GM18951 (cell line): ENCODE measurements around the gene CACNG1.

Experiments used
- POLR2A ChIP-seq: IDR thresholded peaks from 4 replicates; pipeline ENCODE4 v1.6.1; 2011; ENCODE audit warnings: mild to moderate bottlenecking; ENCODE audit not compliant: insufficient read length, insufficient read depth; ENCODE audit errors: extremely low read depth
- in situ Hi-C: fragments of 300-500 bp; cut with MboI; formaldehyde crosslinking; loops from one replicate; pipeline ENCODE4 v1.12.0; 2022; ENCODE audit warnings: low sequenced_read_pairs, mixed read lengths, inconsistent platforms; ENCODE audit not compliant: unreplicated experiment

Gene CACNG1

DNA sequence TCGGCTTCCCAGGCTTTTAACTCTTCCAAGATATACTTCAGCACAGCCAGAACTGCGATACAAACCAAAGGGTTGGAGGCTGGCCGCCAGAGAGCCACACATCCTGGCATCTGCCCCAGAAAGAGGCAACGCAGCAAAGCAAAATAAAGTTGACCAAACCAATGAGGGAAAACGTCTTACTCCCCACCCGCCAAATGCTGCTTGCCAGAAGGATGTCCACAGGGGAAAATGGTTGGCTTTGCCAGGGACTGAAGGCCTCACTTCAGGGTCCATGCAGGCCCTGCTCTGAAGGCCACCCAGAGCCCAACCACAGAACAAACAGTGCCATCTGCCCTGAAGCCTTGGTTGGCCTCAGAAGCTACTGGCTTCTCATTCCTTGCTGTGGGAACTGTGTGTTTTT is 15.0 kb downstream of the CACNG1 start:
- TF ChIP-seq POLR2A: no peak
- in situ Hi-C loops: no loop called here

DNA sequence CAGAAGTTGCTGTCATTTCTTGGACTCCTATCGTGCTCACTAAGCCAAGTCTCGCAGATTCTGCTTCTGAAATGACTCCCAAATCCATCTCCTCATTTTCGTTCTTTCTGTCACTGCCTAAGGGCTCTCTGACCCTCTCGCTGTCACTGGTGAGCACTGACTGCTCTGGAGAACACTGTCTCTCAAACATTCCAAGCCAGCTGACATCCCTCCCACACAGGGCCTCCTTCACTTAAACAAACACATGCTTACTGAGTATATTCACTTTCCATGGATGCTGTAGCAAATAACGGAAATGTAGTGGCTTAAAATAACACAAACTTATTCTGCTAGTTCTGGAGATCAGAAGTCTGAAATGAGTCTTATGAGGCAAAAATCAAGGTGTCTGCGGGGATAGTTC is 18.8 kb downstream of the CACNG1 start:
- in situ Hi-C loops: no loop called here
- no peak for TF ChIP-seq POLR2A

DNA sequence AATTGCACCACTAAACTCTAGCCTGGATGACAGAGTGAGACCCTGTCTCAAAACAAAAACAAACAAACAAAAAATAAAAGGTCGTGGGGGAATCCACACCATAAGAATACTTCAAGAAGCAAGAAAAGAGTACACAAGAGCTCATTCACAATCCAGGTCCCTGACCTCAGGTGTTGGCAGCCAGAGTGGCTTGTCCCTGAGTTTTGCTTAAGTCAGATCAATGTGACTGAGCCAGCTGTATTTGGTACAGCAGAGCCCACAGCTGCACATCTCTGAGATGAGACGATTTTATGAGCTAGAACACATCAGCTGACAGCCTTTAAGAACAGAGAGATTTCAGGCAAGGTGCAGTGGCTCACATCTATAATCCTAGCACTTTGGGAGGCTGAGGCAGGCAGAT is 22.4 kb downstream of the CACNG1 start:
- TF ChIP-seq POLR2A: no peak
- in situ Hi-C loops: no loop called here

DNA sequence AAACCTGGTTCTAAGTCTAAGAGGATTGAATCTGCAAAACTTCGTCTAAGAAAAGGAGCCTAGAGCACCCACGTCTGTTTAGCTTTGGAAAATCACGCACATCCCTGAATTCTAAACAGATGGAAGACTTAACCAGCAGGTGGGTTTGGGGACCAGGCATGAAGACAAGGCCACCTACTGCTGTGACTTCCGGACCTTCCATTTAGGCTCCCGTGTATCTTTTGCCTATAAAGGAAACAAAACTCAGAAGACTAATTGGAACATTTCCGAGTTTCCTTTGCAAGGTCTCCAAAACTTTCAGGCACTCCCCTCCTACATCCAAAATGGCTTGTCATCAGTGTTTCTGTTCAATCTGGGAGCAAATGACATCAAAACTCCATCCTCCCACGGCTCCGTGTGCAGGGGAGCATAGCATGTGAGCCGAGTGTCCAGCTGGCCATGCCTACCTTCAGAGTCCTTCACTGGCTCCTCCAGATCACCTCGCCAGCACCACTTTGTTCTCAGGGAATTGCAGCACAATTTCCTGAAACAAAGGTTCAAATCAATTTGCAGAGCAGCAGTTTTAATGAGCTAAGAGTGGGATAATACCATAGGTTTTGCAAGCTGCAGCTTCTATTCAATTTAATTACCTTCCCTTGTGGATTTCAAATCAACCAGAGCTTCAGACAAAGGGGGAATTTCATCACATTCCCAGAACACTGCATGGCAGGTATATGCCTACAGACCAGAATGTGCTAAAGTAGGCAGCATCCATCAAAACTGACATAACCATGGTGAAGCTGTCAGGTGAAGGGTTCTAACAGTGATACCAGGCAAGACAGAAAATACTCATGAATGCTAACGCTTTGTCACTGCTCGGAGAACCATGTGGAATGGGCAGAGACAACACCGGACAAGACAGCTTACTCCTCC is 23.5 kb downstream of the CACNG1 start:
- TF ChIP-seq POLR2A: no peak
- in situ Hi-C loops: no loop called here

DNA sequence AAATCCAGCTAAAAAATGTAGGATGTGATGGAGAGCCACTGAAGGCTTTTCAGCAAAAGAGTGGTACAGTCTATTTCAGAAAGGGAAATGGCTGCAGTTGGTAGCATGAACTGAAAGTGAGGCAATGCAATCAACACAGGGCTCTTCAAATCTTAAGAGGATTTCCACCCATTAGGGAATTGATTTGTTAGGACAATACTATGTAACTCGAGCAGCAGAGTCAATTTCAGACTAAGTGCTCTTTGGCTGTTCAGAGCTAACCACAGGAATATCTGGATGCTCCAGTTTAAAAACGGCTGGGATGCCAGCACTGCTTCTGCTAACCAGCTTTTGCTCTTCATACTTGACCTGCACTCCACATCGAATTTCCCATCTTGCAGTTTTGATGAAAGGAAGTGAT is 24.6 kb downstream of the CACNG1 start:
- in situ Hi-C loops: no loop called here
- TF ChIP-seq POLR2A: no peak

DNA sequence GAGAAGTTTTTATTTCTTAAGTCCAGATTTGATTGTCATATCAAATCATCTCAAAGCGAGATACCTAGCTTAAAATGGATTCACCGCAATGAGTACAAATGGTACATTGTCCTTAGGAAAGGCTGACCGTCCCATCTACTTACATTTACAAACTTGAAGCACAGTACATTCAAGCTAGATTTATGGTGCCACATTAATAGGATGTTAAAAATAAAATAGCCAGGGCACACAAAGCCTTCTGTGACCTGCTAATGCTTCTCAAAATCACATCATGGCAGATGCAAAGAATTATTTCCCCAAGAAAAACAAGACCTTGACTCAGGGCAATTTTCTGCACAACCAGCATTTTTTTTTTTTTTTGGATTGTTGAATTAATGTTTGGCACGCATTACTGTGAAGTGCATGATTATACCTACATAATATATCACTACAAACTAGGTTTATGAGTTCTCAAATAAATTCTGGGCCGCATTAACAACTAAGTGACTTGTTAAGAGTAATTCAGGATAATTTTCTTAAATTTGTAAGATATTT is 25.3 kb downstream of the CACNG1 start:
- in situ Hi-C loops: no loop called here
- no peak for TF ChIP-seq POLR2A

DNA sequence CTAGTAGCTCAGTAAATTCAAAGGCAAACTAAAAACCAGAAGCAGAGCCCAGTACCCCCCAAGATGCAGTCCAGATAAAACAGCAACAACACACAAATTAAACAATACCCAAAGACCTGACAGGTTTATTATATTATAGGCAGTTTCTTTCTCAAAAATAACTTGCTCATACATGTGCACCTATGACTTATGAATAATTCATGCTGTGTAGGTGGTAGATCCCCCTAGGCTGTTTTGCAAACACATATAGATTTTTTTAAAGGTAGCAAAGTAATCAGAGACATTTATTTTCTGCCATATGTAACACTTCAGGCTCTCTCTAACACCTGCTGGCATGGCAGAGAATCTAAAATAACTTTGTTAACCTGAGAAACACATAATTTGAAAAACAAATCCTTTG is 27.2 kb downstream of the CACNG1 start:
- in situ Hi-C loops: no loop called here

DNA sequence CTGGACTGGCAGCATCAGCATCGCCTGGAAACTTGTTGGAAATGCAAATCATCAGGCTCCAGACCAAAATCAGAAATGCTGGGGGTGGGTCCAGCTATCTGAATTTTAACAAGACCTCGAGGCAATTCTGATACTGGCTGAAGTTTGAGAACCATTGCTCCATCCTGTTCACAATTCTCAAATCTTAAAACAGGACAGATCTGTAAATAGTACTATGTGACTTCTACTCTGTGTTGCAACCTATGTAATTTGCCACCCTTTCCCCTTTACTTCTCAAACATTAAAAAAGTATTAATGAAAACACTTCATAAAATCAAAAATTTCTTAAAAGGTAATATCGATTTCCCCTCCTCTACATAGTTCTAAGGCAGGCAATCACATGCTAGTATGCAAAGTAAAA is 28.5 kb downstream of the CACNG1 start:
- TF ChIP-seq POLR2A: no peak
- in situ Hi-C loops: no loop called here

More for the DNA sequence above, 27.2 kb downstream of the CACNG1 start:
- no peak for TF ChIP-seq POLR2A

DNA sequence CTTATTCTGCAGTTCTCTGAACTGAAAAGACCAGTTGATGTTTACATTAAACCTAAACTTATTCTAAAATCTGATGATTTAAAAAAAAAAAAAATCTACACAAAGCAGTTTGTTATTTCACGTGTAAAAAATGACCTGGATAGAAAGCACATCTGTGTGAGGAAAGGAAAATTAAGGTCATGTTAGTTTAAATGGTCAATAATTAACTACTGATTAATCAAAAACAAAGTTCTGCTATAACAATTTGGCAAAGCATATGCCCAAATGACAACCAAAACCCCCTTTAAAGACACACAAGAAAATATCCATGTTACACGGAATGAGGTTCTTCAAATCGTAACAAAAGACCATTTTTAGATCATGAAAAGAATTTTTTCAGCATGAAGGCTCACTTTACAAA is 30.4 kb downstream of the CACNG1 start:
- no peak for TF ChIP-seq POLR2A
- in situ Hi-C loops: no loop called here

DNA sequence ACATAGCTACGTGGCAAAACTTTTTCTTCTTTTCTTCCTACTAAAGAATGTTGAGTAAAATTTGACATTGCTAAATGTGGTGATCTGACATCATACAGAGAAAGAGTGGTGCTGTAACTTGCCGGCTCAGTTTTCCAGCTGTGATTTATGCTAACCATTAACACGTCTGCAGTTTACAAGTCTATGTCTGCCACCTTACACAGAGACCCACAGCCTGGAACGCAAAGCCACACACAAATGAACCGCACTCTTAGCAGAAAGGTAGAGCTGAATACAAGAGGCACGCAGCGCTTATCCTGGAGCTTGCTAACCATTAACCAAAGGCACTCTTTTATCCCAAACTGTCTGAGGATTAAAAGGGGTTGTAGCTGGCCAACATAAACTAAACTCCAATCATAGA is 31.9 kb downstream of the CACNG1 start:
- TF ChIP-seq POLR2A: no peak
- in situ Hi-C loops: no loop called here

DNA sequence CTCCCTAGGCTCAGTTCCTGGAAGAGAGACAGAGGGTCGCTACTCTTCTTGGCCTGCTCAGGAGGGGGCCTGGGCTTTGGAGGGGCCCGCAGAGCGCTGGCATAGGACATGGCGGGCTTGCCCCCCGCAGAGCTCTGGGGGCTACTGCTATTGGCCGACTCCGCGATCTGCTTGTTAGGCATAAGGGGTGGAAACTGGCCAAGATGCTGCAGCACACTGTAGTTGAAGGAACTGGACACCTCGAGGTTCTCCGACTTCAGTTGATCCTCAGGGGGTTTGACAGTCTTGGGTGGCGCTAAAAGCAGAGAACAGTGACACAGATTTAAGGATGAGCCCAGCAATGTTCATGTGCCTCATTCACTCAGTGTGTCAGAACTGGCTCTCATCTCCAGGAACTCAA is 33.9 kb downstream of the CACNG1 start:
- in situ Hi-C loops: no loop called here
- TF ChIP-seq POLR2A: no peak

DNA sequence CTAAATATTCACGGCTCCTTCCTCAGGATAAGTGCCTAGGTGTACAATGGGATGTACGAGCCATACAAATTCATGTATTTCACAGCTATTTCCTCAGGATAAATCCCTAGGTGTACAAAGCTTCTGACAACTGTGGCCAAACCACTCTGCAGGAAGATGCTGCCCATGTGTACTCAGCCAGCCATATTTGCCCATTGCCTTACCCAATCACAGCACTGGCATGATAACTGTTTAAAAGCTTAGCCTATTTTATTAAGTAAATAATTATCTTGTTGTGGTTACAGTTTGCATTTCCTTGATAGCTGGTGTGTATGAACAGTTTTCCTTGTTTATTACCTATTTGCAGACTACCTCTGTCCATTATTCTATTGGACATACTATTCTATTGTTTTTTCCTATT is 35.1 kb downstream of the CACNG1 start:
- TF ChIP-seq POLR2A: no peak
- in situ Hi-C loops: no loop called here

DNA sequence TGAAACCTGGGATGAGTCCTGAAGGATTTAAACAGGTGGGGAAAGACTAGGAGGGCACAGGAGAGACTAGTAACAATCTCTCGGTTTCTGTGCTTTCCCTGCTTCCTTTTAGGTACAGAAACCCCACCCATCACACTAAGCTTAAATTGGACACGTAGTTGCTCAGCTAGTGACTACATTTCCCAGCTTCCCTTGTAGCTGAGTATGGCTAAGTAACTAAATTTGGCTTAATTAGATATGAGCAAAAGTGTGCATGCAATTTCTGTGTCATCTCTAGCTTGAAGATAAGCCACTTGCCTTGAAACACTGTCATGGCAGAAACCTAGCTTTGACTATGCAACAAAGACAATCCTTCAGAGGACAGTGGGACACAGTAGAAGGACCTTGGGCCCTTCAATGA is 36.5 kb downstream of the CACNG1 start:
- no peak for TF ChIP-seq POLR2A
- in situ Hi-C loops: no loop called here

DNA sequence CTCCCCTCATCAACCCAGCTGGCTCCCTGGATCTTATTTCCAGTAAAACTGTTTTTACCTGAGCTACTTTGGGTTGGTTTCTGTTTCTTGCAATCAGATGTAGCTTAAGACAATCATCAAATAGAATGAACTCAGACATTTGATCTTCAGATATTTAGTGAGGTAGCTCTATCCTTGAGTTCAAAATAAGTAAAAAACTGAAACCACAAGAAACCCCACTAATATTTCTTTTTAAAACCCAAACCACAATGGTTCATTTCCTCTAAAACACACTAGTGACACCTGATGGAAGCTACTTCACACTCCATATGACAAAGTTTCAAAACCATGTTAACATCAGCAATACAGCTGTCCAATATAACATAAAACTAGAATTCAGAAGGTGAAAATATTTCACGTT is 37.8 kb downstream of the CACNG1 start:
- TF ChIP-seq POLR2A: no peak
- in situ Hi-C loops: no loop called here

DNA sequence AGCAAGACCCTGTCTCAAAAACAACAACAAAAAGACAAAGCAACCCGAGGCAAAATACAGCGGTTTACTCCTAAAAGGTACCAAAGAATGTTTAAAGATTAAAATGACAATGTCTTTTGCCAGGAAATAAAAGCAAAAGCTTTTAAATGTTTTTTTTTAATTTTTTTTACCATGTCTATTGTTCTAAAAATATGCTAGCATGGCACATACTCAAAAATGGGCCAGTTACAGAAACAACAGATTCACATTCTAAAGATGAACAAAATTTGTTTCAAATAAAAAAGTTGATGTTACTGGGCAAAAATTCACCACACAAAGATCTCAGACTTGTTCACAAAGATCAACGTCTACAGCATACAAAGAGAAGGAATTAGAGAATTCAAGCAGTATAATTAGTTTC is 41.1 kb downstream of the CACNG1 start:
- in situ Hi-C loops: no loop called here
- TF ChIP-seq POLR2A: no peak

DNA sequence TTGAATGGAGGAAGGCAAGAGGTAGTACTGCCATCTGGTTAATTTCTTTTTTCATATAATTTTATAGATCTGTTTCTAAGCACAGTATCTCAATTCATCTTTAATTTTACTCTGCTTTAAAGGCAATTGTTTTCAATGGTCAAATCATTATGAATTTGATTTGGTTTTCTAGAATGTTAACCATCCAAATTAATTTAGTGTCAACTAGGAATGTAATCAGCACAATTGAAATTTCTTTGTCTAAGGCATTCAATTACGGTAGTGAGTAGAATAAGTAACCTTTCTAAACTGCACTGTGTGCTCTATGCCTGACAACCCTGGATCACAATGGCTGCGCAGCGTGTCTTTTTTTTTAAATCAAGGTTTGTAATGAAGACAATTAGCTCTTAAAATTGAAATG is 44.3 kb downstream of the CACNG1 start:
- in situ Hi-C loops: no loop called here
- TF ChIP-seq POLR2A: no peak
